Stimulated activated memory B cell treated with anti-CD40 and anti-IgM and Interleukin-4, amounts not matched to agents 10 μg/mL and 1 μg/mL and 100 μg/mL, for 72 hours (primary cell): ENCODE measurements around the gene RREB1.

Source experiments
- ATAC-seq: fragments of 150-1000 bp; cut with Tn5 transposase; 2 replicates; pipeline ENCODE4 v1.10.0; 2021
- H3K27ac Mint-ChIP-seq: one replicate; pipeline ENCODE4 v1.8.0; 2022; ENCODE audit warnings: mild to moderate bottlenecking, mixed read lengths
- H3K27me3 Mint-ChIP-seq: one replicate; pipeline ENCODE4 v1.8.0; 2022; ENCODE audit warnings: mixed read lengths
- H3K36me3 Mint-ChIP-seq: one replicate; pipeline ENCODE4 v1.8.0; 2022; ENCODE audit warnings: mixed read lengths
- H3K4me1 Mint-ChIP-seq: one replicate; pipeline ENCODE4 v1.8.0; 2022; ENCODE audit warnings: mixed read lengths
- H3K4me3 Mint-ChIP-seq: one replicate; pipeline ENCODE4 v1.8.0; 2022; ENCODE audit warnings: mild to moderate bottlenecking, moderate library complexity, mixed read lengths
- H3K9me3 Mint-ChIP-seq: one replicate; pipeline ENCODE4 v1.8.0; 2022; ENCODE audit warnings: mixed read lengths

Gene RREB1

GRCh38 chr6:7236306-7237209, 128.8 kb downstream of the RREB1 start:
- Mint-ChIP-seq H3K4me3 (peak overlapping the region; percentile 39), H3K9me3 (no peaks in the 10 kb centered on the region), H3K36me3 (peaks cover 73% of the 10 kb centered on the region), H3K27ac (peak overlapping the region; percentile 88), H3K27me3 (no peaks in the 10 kb centered on the region), H3K4me1 (peaks cover 63% of the 10 kb centered on the region)
- peak; percentile 78 for ATAC-seq

GRCh38 chr6:7237653-7238188, 130.0 kb downstream of the RREB1 start:
- H3K27ac Mint-ChIP-seq, result no peak overlapping the region
- H3K27me3 Mint-ChIP-seq, result no peaks in the 10 kb centered on the region
- peaks cover 74% of the 10 kb centered on the region for H3K4me1 Mint-ChIP-seq
- no peaks in the 10 kb centered on the region for H3K9me3 Mint-ChIP-seq
- ATAC-seq, result no peak
- no peak overlapping the region for H3K4me3 Mint-ChIP-seq
- H3K36me3 Mint-ChIP-seq, result peaks cover 63% of the 10 kb centered on the region

- H3K9me3 Mint-ChIP-seq, result no peaks in the 10 kb centered on the region
- H3K36me3 Mint-ChIP-seq, result peaks cover 59% of the 10 kb centered on the region
- no peaks in the 10 kb centered on the region for H3K27me3 Mint-ChIP-seq
- peaks cover 80% of the 10 kb centered on the region for H3K4me1 Mint-ChIP-seq
- no peak overlapping the region for H3K4me3 Mint-ChIP-seq
- peak overlapping the region; percentile 64 for H3K27ac Mint-ChIP-seq
- no peak for ATAC-seq
Observed at GRCh38 chr6:7238526-7238899, 130.8 kb downstream of the RREB1 start.

GRCh38 chr6:7238900-7239589, 131.3 kb downstream of the RREB1 start:
- no peaks in the 10 kb centered on the region for H3K9me3 Mint-ChIP-seq
- H3K4me1 Mint-ChIP-seq, result peaks cover 79% of the 10 kb centered on the region
- no peak overlapping the region for H3K4me3 Mint-ChIP-seq
- peak; percentile 90 for ATAC-seq
- H3K27me3 Mint-ChIP-seq, result no peaks in the 10 kb centered on the region
- peak overlapping the region; percentile 64 for H3K27ac Mint-ChIP-seq
- H3K36me3 Mint-ChIP-seq, result peaks cover 54% of the 10 kb centered on the region

- Mint-ChIP-seq H3K27ac (peak overlapping the region; percentile 64), H3K4me1 (peaks cover 74% of the 10 kb centered on the region), H3K27me3 (no peaks in the 10 kb centered on the region)
Observed at GRCh38 chr6:7239590-7239948, 131.8 kb downstream of the RREB1 start.

GRCh38 chr6:7240351-7240750, 132.6 kb downstream of the RREB1 start:
- H3K9me3 Mint-ChIP-seq, result no peaks in the 10 kb centered on the region
- peaks cover 41% of the 10 kb centered on the region for H3K36me3 Mint-ChIP-seq
- H3K4me3 Mint-ChIP-seq, result no peak overlapping the region
- H3K4me1 Mint-ChIP-seq, result peaks cover 66% of the 10 kb centered on the region
- no peak for ATAC-seq
- H3K27me3 Mint-ChIP-seq, result no peaks in the 10 kb centered on the region
- peak overlapping the region; percentile 64 for H3K27ac Mint-ChIP-seq

More at GRCh38 chr6:7239590-7239948, 131.8 kb downstream of the RREB1 start:
- no peak for ATAC-seq
- Mint-ChIP-seq H3K36me3 (peaks cover 49% of the 10 kb centered on the region), H3K9me3 (no peaks in the 10 kb centered on the region), H3K4me3 (no peak overlapping the region)

GRCh38 chr6:7241160-7241559, 133.4 kb downstream of the RREB1 start:
- Mint-ChIP-seq H3K36me3 (peaks cover 40% of the 10 kb centered on the region), H3K9me3 (no peaks in the 10 kb centered on the region), H3K27ac (peak overlapping the region; percentile 53), H3K4me1 (peaks cover 58% of the 10 kb centered on the region), H3K4me3 (no peak overlapping the region), H3K27me3 (no peaks in the 10 kb centered on the region)
- no peak for ATAC-seq

- Mint-ChIP-seq H3K9me3 (no peaks in the 10 kb centered on the region), H3K36me3 (peaks cover 43% of the 10 kb centered on the region), H3K27me3 (no peaks in the 10 kb centered on the region), H3K27ac (peak overlapping the region; percentile 53), H3K4me3 (no peak overlapping the region), H3K4me1 (peaks cover 50% of the 10 kb centered on the region)
- no peak for ATAC-seq
Observed at GRCh38 chr6:7241709-7242645, 134.2 kb downstream of the RREB1 start.

GRCh38 chr6:7242835-7243178, 135.0 kb downstream of the RREB1 start:
- no peak for ATAC-seq
- peak overlapping the region; percentile 53 for H3K27ac Mint-ChIP-seq

GRCh38 chr6:7243179-7243981, 135.6 kb downstream of the RREB1 start:
- Mint-ChIP-seq H3K27ac (peak overlapping the region; percentile 53), H3K9me3 (no peaks in the 10 kb centered on the region), H3K4me3 (no peak overlapping the region), H3K27me3 (no peaks in the 10 kb centered on the region), H3K36me3 (peaks cover 53% of the 10 kb centered on the region), H3K4me1 (peaks cover 49% of the 10 kb centered on the region)
- ATAC-seq, result peak; percentile 67

More at GRCh38 chr6:7242835-7243178, 135.0 kb downstream of the RREB1 start:
- Mint-ChIP-seq H3K36me3 (peaks cover 47% of the 10 kb centered on the region), H3K27me3 (no peaks in the 10 kb centered on the region), H3K9me3 (no peaks in the 10 kb centered on the region), H3K4me3 (no peak overlapping the region), H3K4me1 (peaks cover 49% of the 10 kb centered on the region)

GRCh38 chr6:7245668-7246393, 138.1 kb downstream of the RREB1 start:
- no peaks in the 10 kb centered on the region for H3K9me3 Mint-ChIP-seq
- ATAC-seq, result no peak
- no peak overlapping the region for H3K4me3 Mint-ChIP-seq
- H3K27me3 Mint-ChIP-seq, result no peaks in the 10 kb centered on the region
- H3K36me3 Mint-ChIP-seq, result peaks cover 45% of the 10 kb centered on the region
- peaks cover 53% of the 10 kb centered on the region for H3K4me1 Mint-ChIP-seq
- no peak overlapping the region for H3K27ac Mint-ChIP-seq

- Mint-ChIP-seq H3K27me3 (no peaks in the 10 kb centered on the region), H3K9me3 (no peaks in the 10 kb centered on the region), H3K4me1 (peaks cover 45% of the 10 kb centered on the region), H3K4me3 (no peak overlapping the region), H3K27ac (no peak overlapping the region), H3K36me3 (peaks cover 46% of the 10 kb centered on the region)
- no peak for ATAC-seq
Observed at GRCh38 chr6:7246401-7247178, 138.8 kb downstream of the RREB1 start.

- peaks cover 46% of the 10 kb centered on the region for H3K36me3 Mint-ChIP-seq
- peaks cover 40% of the 10 kb centered on the region for H3K4me1 Mint-ChIP-seq
- H3K27me3 Mint-ChIP-seq, result no peaks in the 10 kb centered on the region
- H3K9me3 Mint-ChIP-seq, result no peaks in the 10 kb centered on the region
- no peak overlapping the region for H3K27ac Mint-ChIP-seq
- H3K4me3 Mint-ChIP-seq, result no peak overlapping the region
- no peak for ATAC-seq
Observed at GRCh38 chr6:7247179-7247456, 139.4 kb downstream of the RREB1 start.
